ENCODE data around the gene NYAP1. TPM values are rescaled to one million over a fixed set of nuclear protein-coding genes. Genes with fewer than 3 reads are reported as not detected.

Gene NYAP1
- total RNA-seq, 4 donors from 2014 or later, result 0.39 to 2.1 (median 1.5) TPM

GRCh38 chr7:100466653-100467605 lies 16.8 kb upstream of the NYAP1 start:
- TF ChIP-seq, protein P1, sequence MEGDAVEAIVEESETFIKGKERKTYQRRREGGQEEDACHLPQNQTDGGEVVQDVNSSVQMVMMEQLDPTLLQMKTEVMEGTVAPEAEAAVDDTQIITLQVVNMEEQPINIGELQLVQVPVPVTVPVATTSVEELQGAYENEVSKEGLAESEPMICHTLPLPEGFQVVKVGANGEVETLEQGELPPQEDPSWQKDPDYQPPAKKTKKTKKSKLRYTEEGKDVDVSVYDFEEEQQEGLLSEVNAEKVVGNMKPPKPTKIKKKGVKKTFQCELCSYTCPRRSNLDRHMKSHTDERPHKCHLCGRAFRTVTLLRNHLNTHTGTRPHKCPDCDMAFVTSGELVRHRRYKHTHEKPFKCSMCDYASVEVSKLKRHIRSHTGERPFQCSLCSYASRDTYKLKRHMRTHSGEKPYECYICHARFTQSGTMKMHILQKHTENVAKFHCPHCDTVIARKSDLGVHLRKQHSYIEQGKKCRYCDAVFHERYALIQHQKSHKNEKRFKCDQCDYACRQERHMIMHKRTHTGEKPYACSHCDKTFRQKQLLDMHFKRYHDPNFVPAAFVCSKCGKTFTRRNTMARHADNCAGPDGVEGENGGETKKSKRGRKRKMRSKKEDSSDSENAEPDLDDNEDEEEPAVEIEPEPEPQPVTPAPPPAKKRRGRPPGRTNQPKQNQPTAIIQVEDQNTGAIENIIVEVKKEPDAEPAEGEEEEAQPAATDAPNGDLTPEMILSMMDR (IDR thresholded peaks at IDR 0.05), result no peak
- TF ChIP-seq POLR2A (IDR thresholded peaks at IDR 0.05), result no peak
- DNase-seq (ENCODE audit: low spot score in 2 of 2), result no peak
- intact Hi-C loops (cut with DNase I; ENCODE audit: low total_unique reads), result loop anchor here (10.0 kb wide), 1 partner anchor 388 kb away; the partner anchor contains the start of gene SLC12A9
- 68 to 71% methylated on average over 22 to 32 of the region's 32 CpGs for WGBS, 2 donors
- H3K4me3 ChIP-seq (ENCODE audit: low read depth, poor library complexity, severe bottlenecking), result no peak overlapping the region

GRCh38 chr7:100467638-100468373 lies 15.9 kb upstream of the NYAP1 start:
- TF ChIP-seq, protein P1 (IDR thresholded peaks at IDR 0.05), result no peak
- TF ChIP-seq POLR2A (IDR thresholded peaks at IDR 0.05), result no peak
- no peak overlapping the region for H3K4me3 ChIP-seq (ENCODE audit: low read depth, poor library complexity, severe bottlenecking)
- DNase-seq (ENCODE audit: low spot score in 2 of 2), result no peak
- WGBS, 2 donors, result 64 to 67% methylated on average over 19 to 20 of the region's 22 CpGs
- intact Hi-C loops (cut with DNase I; ENCODE audit: low total_unique reads), result loop anchor here (2.0 to 10.0 kb wide), 2 partner anchors 91 to 387 kb away; partner anchors contain the start of gene SLC12A9

DNA sequence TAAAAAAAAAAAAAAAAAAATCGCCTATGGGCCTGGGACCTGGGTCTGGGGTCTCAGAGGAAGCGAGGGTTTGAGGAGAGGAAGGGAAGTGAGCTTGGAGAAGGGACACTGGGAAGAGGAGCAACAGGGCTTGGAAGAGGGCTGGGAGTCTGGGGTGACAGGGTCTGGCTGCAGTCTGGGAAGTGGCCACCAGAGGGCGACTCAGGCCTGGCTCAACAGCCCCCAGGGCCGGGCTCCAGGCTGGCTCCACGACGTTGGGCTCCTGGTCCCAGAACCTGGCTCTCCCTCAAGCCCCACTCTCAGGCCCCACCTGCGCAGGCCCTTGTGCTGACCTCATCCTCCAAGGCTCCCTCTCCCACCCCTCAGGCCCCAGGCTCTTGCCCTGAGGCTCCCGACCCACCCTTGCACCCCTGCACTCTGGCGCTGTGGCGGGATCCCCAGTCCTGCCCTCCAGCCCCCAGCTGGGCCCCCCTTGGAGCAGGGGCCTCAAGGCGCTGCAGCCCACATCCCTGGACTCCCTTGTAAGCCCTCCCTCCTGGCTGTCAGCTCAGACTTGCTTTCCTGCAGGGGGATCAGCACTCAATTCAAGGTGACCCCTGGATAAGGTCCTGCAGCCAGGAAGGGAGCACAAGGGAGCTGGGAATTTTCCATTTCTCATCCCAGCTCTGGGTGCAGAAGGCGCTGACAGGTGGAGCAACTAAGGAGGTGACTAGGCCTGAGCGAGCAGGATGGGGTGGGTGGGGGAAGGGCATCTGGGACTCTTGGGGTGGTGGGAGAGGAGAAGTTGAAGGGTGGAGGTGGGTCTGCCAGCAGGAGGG lies 14.3 kb upstream of the NYAP1 start:
- DNase-seq (ENCODE audit: low spot score in 2 of 2), result peak; percentile 78 to 98
- intact Hi-C loops (cut with DNase I; ENCODE audit: low total_unique reads), result loop anchor here (2.0 to 10.0 kb wide), 2 partner anchors 89 to 385 kb away; partner anchors contain the start of gene SLC12A9
- no peak overlapping the region for H3K4me3 ChIP-seq (ENCODE audit: low read depth, poor library complexity, severe bottlenecking)
- no peak for TF ChIP-seq POLR2A (IDR thresholded peaks at IDR 0.05)
- TF ChIP-seq, protein P1 (IDR thresholded peaks at IDR 0.05), result peak in 1 of 3 donors; percentile 72
- WGBS, 2 donors, result 33 to 34% methylated on average over 13 of the region's 13 CpGs

DNA sequence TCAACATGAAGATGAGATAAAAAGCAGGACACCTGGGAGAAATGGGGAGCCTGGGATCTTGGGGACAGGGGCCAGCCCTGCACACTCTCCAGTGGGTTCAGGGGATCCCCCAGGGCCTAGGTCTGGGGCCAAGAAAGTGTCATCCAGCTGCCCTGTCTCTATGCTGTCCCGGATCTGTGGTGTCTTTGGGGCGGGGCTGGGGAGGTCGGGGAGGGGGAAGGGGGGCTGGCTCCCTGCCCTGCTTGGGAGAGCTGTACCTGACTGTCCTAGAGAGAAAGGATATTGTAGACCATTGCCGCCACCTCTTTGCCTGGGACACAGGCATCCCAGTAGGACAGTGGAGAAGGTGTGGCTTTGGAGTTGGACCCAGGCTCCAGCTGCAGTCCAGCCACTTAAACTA lies 12.7 kb upstream of the NYAP1 start:
- 40 to 64% methylated on average over 4 of the region's 4 CpGs for WGBS, 2 donors
- DNase-seq (ENCODE audit: low spot score in 2 of 2), result no peak
- TF ChIP-seq POLR2A (IDR thresholded peaks at IDR 0.05), result no peak
- TF ChIP-seq, protein P1 (IDR thresholded peaks at IDR 0.05), result no peak
- intact Hi-C loops (cut with DNase I; ENCODE audit: low total_unique reads), result no loop called here
- no peak overlapping the region for H3K4me3 ChIP-seq (ENCODE audit: low read depth, poor library complexity, severe bottlenecking)

Measured in lower leg skin (tissue), 4 donors.